Upper lobe of right lung (tissue), 1 donor: ENCODE results near the gene FSD1L. TPM values are rescaled to one million over a fixed set of nuclear protein-coding genes. Genes with fewer than 3 reads are reported as not detected.

ENCODE experiments used
- ATAC-seq: fragments of 200-7000 bp; cut with Tn5 transposase; one replicate; pipeline ENCODE4 v1.9.1; 2020; ENCODE audit warnings: mild to moderate bottlenecking, moderate library complexity
- DNase-seq: peaks from one replicate; pipeline ENCODE4 v3.0.0-alpha.2; 2020
- H3K27ac ChIP-seq: fragments of 200-600 bp; one replicate; pipeline ENCODE4 v1.8.0; 2022
- H3K27me3 ChIP-seq: fragments of 200-600 bp; one replicate; pipeline ENCODE4 v1.8.0; 2022; ENCODE audit warnings: mild to moderate bottlenecking
- H3K36me3 ChIP-seq: fragments of 200-600 bp; one replicate; pipeline ENCODE4 v1.8.0; 2022
- H3K4me1 ChIP-seq: fragments of 200-600 bp; one replicate; pipeline ENCODE4 v1.8.0; 2022
- H3K4me3 ChIP-seq: fragments of 200-600 bp; one replicate; pipeline ENCODE4 v1.8.0; 2022; ENCODE audit warnings: mild to moderate bottlenecking
- H3K9me3 ChIP-seq: fragments of 200-600 bp; one replicate; pipeline ENCODE4 v1.8.0; 2022
- CTCF ChIP-seq: fragments of 200-600 bp; IDR thresholded peaks from one replicate; pipeline ENCODE4 v1.8.0; 2022; ENCODE audit warnings: antibody characterized with exemption
- intact Hi-C: fragments of 100-400 bp; cut with DNase I; formaldehyde crosslinking; loops from one replicate; pipeline ENCODE4 v1.11.0; 2022
- total RNA-seq: library from RNA; stranded (reverse); fragmentation: NEBNext Ultra II Directional; extraction: Animal tissue kit (Norgen Biotek cat#: 25700); gene quantifications from one replicate; pipeline ENCODE4 v1.2.1, GENCODE V29; 2021
- donor health status: DM: no; HTN: yes; CAD: no; lungs with severe emphysema.

The FSD1L gene
- total RNA-seq, 1 donor from 2014 or later, result 4.5 TPM

GRCh38 chr9:105418588-105419500 lies 29.0 kb upstream of the FSD1L start:
- H3K9me3 ChIP-seq, result no peaks in the 10 kb centered on the region
- H3K27me3 ChIP-seq, result no peaks in the 10 kb centered on the region
- peaks cover 4% of the 10 kb centered on the region for H3K4me1 ChIP-seq
- no peaks in the 10 kb centered on the region for H3K36me3 ChIP-seq
- H3K4me3 ChIP-seq, result no peak overlapping the region
- intact Hi-C loops, result loop anchor here (10.0 kb wide), 1 partner anchor 264 kb away; no protein-coding TSS in a partner anchor
- DNase-seq (no peak), ATAC-seq (peak; percentile 49)
- TF ChIP-seq CTCF, result no peak
- no peak overlapping the region for H3K27ac ChIP-seq

GRCh38 chr9:105419816-105420597 lies 27.8 kb upstream of the FSD1L start:
- H3K4me3 ChIP-seq, result no peak overlapping the region
- intact Hi-C loops, result loop anchor here (10.0 kb wide), 1 partner anchor 265 kb away; no protein-coding TSS in a partner anchor
- H3K4me1 ChIP-seq, result peaks cover 4% of the 10 kb centered on the region
- no peaks in the 10 kb centered on the region for H3K27me3 ChIP-seq
- DNase-seq, result no peak
- ATAC-seq, result no peak
- H3K27ac ChIP-seq, result no peak overlapping the region
- TF ChIP-seq CTCF, result no peak
- H3K9me3 ChIP-seq, result no peaks in the 10 kb centered on the region
- H3K36me3 ChIP-seq, result no peaks in the 10 kb centered on the region

GRCh38 chr9:105421154-105421553 lies 26.7 kb upstream of the FSD1L start:
- intact Hi-C loops, result no loop called here
- no peak for ATAC-seq
- TF ChIP-seq CTCF, result no peak
- no peak overlapping the region for H3K27ac ChIP-seq
- no peaks in the 10 kb centered on the region for H3K27me3 ChIP-seq
- no peaks in the 10 kb centered on the region for H3K4me1 ChIP-seq
- H3K36me3 ChIP-seq, result no peaks in the 10 kb centered on the region
- no peak overlapping the region for H3K4me3 ChIP-seq
- no peak for DNase-seq
- no peaks in the 10 kb centered on the region for H3K9me3 ChIP-seq

- H3K4me3 ChIP-seq, result no peak overlapping the region
- no peak for DNase-seq
- no peaks in the 10 kb centered on the region for H3K36me3 ChIP-seq
- no peak for TF ChIP-seq CTCF
- no peaks in the 10 kb centered on the region for H3K9me3 ChIP-seq
- H3K4me1 ChIP-seq, result no peaks in the 10 kb centered on the region
- no peaks in the 10 kb centered on the region for H3K27me3 ChIP-seq
- H3K27ac ChIP-seq, result no peak overlapping the region
- intact Hi-C loops, result no loop called here
- peak; percentile 43 for ATAC-seq
Measured at GRCh38 chr9:105421864-105422263, 26.0 kb upstream of the FSD1L start.

- intact Hi-C loops, result no loop called here
- no peak overlapping the region for H3K4me3 ChIP-seq
- no peak for ATAC-seq
- no peaks in the 10 kb centered on the region for H3K27me3 ChIP-seq
- H3K36me3 ChIP-seq, result no peaks in the 10 kb centered on the region
- no peaks in the 10 kb centered on the region for H3K9me3 ChIP-seq
- H3K27ac ChIP-seq, result no peak overlapping the region
- no peaks in the 10 kb centered on the region for H3K4me1 ChIP-seq
- peak; percentile 35 for TF ChIP-seq CTCF
- DNase-seq, result no peak
Measured at GRCh38 chr9:105425816-105426433, 21.9 kb upstream of the FSD1L start.
